ENCODE results near the gene CIZ1. TPM values are rescaled to one million over a fixed set of nuclear protein-coding genes. Genes with fewer than 3 reads are reported as not detected.

CIZ1 gene
- total RNA-seq, 1 donor from 2014 or later: 140 TPM

DNA sequence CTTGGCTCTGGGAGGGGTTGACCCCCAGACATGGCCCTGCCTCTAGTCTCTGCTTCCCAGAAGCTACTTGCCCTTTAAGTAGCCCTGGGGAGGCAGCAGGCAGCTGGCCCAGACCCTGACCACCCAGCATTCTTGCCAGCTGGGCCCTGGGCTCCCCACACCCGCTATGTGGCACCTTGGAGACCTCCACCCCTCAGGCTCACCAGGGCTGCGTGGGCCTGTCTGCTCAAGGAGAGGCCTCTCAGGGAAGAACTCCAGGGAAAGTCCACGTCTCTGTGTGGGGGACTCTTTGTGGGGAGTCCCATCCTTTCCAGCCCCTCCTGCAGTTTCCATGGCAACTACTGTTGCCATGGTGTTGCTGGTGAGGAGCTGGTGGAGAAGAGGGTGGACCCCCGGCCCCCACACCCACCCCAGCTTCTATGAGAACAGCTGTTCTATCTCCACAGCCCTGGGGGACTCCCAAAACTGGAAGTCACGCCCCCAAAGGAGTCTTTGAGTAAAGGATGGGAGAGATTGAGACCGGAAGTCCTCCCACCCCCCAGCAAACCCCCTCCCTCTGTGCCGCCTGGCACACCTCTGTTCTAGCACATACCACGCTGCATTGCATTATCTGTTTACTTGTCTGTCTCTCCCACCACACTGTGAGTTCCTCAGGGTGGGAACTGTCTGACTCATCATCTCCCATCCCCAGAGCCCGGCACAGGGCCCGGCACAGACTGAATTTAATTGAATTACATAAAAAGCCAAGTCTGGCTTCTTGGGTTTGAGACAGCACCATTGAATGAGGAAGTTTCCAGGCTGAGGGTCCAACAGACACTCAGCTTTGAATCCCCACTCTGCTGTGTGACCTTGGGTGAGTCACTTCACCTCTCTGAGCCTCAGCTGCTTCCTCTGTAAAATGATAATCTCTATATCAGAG is 24.4 kb upstream of the CIZ1 start:
- H3K27ac Mint-ChIP-seq (ENCODE audit: unreplicated experiment): peak overlapping the region; percentile 97
- no peaks in the 10 kb centered on the region for H3K9me3 Mint-ChIP-seq (ENCODE audit: low read depth)
- peaks cover 71% of the 10 kb centered on the region for H3K4me1 Mint-ChIP-seq (ENCODE audit: low read depth)
- peaks cover 14% of the 10 kb centered on the region for H3K36me3 Mint-ChIP-seq (ENCODE audit: low read depth)
- TF ChIP-seq, protein P1, sequence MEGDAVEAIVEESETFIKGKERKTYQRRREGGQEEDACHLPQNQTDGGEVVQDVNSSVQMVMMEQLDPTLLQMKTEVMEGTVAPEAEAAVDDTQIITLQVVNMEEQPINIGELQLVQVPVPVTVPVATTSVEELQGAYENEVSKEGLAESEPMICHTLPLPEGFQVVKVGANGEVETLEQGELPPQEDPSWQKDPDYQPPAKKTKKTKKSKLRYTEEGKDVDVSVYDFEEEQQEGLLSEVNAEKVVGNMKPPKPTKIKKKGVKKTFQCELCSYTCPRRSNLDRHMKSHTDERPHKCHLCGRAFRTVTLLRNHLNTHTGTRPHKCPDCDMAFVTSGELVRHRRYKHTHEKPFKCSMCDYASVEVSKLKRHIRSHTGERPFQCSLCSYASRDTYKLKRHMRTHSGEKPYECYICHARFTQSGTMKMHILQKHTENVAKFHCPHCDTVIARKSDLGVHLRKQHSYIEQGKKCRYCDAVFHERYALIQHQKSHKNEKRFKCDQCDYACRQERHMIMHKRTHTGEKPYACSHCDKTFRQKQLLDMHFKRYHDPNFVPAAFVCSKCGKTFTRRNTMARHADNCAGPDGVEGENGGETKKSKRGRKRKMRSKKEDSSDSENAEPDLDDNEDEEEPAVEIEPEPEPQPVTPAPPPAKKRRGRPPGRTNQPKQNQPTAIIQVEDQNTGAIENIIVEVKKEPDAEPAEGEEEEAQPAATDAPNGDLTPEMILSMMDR (IDR thresholded peaks at IDR 0.05): no peak
- no peak for DNase-seq (ENCODE audit: low spot score)
- no peak overlapping the region for H3K4me3 Mint-ChIP-seq (ENCODE audit: unreplicated experiment)
- H3K27me3 Mint-ChIP-seq (ENCODE audit: low read depth): no peaks in the 10 kb centered on the region

DNA sequence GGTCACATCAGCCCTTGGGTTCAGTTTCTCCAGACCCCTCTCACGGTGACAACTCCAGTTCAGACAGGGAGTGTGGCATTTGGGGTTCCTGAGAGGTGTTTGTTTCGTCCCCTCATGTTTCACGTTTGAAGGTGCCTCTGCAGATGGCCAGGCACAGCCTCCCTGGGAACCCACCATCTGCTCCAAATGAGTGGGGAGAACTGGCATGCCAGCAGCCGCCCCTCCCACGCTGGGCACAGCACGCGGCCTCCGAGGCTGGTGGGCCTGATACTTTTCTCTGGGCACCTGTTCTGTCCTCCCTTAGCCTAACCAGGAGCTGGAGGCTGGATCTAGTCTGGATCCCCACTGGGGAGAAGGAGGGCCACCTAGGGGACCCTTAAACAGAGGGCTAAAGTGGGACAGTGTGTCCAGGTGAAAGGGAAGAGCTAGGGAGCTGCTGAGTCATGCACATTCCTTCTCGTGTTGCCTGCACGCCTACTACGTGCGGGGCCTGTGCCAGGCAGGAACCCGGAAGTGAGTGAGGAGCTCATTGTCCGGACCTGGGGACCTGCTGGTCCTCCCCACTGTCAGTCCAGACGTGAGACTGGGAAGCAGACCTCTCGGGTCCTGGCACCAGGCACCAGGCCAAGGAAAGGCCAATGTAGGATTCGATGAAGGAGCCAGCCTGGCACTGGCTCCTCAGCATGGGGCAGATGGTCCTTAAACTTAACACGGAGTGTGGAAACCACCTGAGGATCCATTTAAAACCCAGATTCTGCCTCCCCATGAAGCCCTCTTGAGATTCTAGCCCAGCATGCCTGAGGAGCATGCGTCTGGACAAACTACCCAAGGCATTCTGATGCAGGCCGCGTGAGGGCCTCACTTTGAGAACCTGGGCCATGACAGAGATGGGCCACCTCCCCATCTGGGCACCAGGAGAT is 23.5 kb upstream of the CIZ1 start:
- Mint-ChIP-seq H3K36me3 (ENCODE audit: low read depth) (peaks cover 12% of the 10 kb centered on the region), H3K4me1 (ENCODE audit: low read depth) (peaks cover 78% of the 10 kb centered on the region), H3K4me3 (ENCODE audit: unreplicated experiment) (no peak overlapping the region), H3K27me3 (ENCODE audit: low read depth) (no peaks in the 10 kb centered on the region), H3K9me3 (ENCODE audit: low read depth) (no peaks in the 10 kb centered on the region), H3K27ac (ENCODE audit: unreplicated experiment) (peak overlapping the region; percentile 97)
- DNase-seq (ENCODE audit: low spot score): no peak
- TF ChIP-seq, protein P1 (IDR thresholded peaks at IDR 0.05): no peak

DNA sequence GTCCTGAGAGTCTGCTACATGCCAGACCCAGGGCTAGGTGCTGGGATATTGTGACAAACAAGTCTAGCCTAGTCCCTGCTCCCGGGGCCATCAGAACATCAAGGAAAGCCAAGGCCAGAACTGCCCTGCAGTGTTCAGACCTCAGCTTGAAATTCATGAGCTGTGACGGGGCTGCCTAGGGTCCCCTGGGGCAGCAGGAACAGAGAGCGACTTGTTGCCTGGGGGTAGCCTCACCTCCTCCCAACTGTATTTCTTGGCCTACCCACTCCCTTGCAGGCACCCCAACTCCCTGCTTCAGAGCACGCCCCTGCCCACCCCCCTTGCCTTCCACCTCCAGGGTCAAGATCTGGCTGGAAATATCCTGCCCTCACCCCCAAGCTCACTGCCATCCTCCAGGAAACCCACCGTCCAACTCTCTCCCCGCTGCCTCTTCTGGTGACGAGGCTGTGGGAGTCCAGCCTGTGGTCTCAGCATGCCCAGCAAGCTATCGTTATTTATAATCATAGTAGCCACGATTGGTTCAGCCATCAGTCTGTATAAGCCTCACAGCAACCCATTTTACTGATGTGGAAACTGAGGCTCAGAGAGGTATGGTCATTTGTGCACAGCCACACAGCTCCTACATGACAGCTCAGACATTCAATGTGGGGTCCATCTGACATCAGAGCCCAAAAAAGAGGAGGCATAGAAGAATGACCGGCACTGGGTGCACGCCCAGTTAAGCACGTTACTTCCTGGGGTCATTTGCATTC is 22.6 kb upstream of the CIZ1 start:
- peak overlapping the region; percentile 97 for H3K27ac Mint-ChIP-seq (ENCODE audit: unreplicated experiment)
- no peaks in the 10 kb centered on the region for H3K9me3 Mint-ChIP-seq (ENCODE audit: low read depth)
- no peaks in the 10 kb centered on the region for H3K27me3 Mint-ChIP-seq (ENCODE audit: low read depth)
- H3K36me3 Mint-ChIP-seq (ENCODE audit: low read depth): peaks cover 7% of the 10 kb centered on the region
- H3K4me1 Mint-ChIP-seq (ENCODE audit: low read depth): peaks cover 87% of the 10 kb centered on the region
- no peak overlapping the region for H3K4me3 Mint-ChIP-seq (ENCODE audit: unreplicated experiment)
- TF ChIP-seq, protein P1 (IDR thresholded peaks at IDR 0.05): no peak
- no peak for DNase-seq (ENCODE audit: low spot score)

DNA sequence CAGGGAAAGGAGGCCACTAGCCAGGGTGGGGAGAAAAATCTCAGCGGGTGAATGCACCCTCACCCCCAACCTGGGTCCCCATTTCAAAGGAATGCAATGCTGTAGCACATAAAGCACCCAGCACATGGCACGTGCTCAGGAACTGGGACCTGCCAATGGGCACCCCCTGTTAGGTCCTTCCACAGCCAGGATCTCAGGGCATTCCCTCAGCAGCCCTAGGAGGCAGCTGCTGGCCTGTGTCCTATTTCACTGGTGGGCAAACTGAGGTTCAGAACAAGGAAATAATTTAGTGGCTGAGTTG is 20.6 kb upstream of the CIZ1 start:
- H3K4me1 Mint-ChIP-seq (ENCODE audit: low read depth): peaks cover 81% of the 10 kb centered on the region
- H3K27me3 Mint-ChIP-seq (ENCODE audit: low read depth): no peaks in the 10 kb centered on the region
- no peaks in the 10 kb centered on the region for H3K36me3 Mint-ChIP-seq (ENCODE audit: low read depth)
- no peak for DNase-seq (ENCODE audit: low spot score)
- no peak overlapping the region for H3K4me3 Mint-ChIP-seq (ENCODE audit: unreplicated experiment)
- H3K27ac Mint-ChIP-seq (ENCODE audit: unreplicated experiment): peak overlapping the region; percentile 88
- TF ChIP-seq, protein P1 (IDR thresholded peaks at IDR 0.05): no peak
- no peaks in the 10 kb centered on the region for H3K9me3 Mint-ChIP-seq (ENCODE audit: low read depth)

All from chondrocyte (in vitro differentiated cells).